Urothelium cell line (cell line): ENCODE measurements around the gene ITGB7.

Experiments used
- DNase-seq: peaks from one replicate; pipeline ENCODE4 v3.0.0; 2011; ENCODE audit warnings: low spot score, mixed read lengths
- FAIRE-seq: peaks from 2 replicates; lab custom pipeline; 2011; peaks lifted over from hg19 to GRCh38; lab: Jason Lieb, UNC

Gene ITGB7

DNA sequence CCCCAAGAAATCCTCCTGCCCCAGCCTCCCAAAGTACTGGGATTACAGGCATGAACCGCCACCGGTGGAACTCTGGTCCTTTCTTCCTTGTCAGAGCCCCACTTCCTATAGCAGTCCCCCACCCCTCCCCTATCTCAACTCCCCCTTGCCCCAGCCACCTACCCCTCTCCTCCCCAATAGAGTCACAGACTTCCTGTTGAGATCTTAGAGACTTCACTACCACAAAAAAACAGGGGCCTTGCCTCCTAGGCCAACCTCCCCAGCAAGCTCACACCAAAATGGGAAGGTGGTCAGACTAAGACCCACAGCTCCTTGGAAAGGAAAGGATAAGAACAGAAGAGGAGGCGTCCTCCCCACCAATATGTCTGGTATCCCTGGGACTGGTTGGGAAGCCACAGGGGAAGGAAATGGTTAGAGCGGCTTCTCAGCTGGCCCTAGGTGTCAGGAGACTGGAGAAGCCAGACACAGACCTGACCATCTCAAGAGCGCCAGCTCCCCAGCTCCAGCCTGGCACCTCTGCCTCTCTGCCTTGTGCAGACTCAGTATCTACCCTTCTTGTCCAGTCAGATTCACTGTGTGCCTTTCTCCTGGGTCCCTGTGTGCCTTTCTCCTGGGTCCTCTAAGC, 8.5 kb downstream of the ITGB7 start:
- DNase-seq (no peak), FAIRE-seq (no peak)

DNA sequence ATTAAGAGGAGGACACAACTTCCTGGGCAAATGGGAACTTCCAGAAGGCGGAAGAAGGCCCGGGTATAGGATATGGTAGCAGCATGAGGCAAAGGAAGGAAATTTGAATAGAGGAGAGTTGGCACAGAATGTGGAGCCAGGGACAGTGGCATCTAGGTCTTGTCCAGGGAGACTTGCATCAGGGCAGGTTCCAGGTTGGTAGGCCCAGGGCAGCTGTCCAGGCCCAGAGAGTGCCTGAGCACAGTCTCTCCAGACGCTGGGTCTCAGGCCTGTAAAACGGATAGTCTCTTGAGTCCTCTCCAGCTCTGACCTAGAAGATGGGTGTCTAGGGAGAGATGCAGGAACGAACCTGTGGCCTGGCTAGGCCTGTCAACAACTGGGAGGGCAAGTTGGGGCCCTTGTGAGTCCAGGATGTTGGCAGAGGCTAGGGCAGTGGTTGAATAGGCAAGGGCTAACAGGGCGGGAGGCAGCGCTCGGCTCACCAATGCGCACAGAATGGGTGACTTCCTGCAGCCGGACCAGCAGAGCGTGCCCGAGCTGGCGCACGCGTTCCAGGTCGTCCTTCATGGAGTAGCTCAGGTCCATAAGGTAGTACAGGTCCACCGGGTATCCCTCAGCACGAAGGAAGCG, 9.9 kb downstream of the ITGB7 start:
- DNase-seq (no peak), FAIRE-seq (no peak)

GRCh38 chr12:53196486-53196885, 10.6 kb downstream of the ITGB7 start:
- DNase-seq (no peak), FAIRE-seq (no peak)

GRCh38 chr12:53195516-53196420, 11.3 kb downstream of the ITGB7 start:
- DNase-seq, result no peak

GRCh38 chr12:53194973-53195372, 12.1 kb downstream of the ITGB7 start:
- no peak for DNase-seq

More at GRCh38 chr12:53195516-53196420, 11.3 kb downstream of the ITGB7 start:
- no peak for FAIRE-seq

DNA sequence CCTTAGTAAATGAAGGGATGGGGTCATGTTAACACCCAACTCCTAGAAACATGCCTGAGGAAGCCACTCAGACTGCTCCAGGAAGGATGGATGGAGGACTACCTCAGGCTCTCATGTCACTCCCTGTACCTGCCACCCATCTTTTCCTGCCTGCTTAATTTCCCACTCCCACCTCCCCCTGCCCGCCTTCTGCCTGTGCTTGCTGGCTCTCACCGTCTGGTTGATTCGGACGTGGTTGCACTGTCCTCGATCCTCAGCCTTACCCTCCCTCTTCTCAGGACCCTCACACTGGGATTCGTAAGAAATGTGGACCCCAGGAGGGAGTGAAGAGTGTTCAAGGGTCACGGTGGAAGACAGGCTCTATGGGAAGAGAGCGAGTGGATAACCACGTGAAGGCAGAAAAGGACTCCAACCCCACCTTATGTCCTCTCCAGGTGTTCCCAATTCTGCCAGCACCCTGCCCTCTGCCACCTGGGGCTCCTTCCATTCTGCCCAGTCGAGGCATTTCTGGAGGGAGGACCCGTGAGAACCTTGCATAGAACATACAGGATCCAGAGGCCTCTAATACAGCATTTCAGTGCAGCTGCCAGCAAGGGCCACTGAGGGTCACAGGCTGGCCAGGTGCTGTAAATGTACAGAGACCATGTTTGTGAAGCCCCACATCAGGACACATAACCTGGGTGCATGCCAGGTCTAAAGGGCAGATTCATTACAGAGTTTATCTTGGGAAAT, 12.9 kb downstream of the ITGB7 start:
- DNase-seq, result no peak
- FAIRE-seq, result peak; percentile 59

More at GRCh38 chr12:53194973-53195372, 12.1 kb downstream of the ITGB7 start:
- no peak for FAIRE-seq

DNA sequence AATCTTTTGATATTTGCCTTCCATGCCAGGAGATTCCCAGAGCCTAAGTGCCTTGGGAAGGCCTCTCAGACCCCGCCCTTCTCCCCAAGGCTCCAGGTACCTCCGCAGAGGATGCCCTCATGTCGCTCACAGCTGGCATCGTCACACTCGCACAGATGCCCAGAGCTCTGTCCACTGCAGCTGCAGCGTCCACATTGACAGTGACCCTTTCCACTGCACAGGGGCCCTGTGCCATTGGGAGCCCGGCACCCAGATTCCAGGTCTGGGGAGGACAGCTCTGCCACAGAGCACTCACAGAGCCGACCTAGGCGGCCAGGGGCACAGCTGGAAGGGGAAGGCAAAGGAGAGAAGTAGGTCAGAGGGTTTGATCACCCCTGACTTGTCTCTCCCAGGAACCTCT, 14.0 kb downstream of the ITGB7 start:
- DNase-seq, result no peak
- no peak for FAIRE-seq

GRCh38 chr12:53192531-53193021, 14.5 kb downstream of the ITGB7 start:
- no peak for DNase-seq
- no peak for FAIRE-seq

- FAIRE-seq, result no peak
- DNase-seq, result no peak
These were observed 15.0 kb downstream of the ITGB7 start for GRCh38 chr12:53191885-53192530.

DNA sequence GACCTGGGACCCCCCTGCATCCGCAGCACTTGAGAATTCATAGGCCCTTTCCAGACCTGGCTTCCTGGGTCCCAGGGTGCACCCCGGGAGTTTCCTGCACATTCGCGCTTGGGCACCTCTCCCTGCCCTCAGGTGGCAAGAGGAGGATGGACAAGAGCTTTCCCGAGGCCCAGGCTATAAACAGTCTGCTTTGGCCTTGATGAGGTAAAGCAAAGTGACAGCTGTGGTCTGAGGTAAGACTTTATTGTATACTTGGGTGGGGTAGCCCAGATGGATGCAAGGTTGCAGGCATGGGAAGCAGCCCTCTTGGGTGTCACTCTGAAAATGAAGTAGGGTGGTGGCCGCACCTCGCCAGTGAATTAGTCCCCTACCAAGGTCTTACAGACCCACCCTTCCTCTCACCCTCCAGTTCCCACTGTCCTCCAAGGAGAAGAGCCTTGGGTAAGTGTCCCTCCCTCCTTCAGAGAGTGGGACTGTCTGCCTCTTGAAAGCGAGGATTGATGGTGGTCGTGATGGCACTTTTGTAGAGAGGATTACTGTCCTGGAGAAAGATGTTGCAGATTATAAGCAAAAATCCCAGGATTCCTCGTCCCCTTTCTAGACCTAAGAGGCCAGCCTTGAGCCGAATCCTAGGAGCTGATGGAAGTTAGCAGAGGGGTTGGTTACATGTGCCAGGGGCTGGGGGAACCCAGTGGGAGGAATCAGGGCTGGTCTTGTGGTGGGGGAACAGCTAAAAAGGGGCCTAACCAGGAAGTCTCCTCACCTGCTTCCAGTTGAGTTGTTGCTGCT, 15.8 kb downstream of the ITGB7 start:
- FAIRE-seq (no peak), DNase-seq (no peak)

- no peak for FAIRE-seq
- DNase-seq, result peak; percentile 60
These were observed 16.8 kb downstream of the ITGB7 start for GRCh38 chr12:53190108-53190729.

DNA sequence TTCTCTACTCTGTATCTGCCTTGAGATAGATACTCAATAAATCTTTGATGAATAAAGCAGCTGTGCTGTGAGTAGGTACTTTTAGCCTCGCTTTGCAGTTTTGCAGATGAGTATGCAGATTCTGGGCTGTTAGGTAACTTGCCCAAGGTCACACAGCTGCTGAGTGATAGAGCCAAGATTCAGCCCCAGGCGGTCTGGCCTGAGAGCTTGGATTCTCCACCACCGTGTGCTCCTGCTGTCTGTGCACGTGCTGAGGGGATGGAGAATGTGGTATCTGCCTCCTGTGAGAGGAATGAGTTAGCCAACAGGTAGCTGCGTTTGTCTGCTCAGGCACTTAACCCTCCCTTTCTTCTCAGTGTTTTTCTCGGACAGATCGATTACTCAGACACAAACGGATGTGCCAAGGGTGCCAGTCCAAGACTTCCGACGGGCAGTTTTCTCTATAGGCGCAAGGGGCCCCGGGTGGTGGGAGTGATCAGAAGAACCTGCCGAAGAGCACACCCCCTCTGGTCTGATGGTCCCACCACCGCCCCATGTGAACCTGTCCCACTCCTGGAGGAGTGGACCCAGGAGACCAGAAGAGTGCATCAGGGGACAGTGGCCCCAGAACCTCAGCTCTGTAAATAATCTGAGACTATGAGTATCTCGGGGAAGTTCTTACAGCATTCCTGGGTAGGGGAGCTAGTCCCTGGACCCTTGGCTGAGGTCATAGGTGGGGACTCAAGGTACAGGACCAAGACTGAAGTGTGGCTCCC, 19.7 kb downstream of the ITGB7 start:
- DNase-seq (no peak), FAIRE-seq (no peak)

GRCh38 chr12:53186745-53187144, 20.3 kb downstream of the ITGB7 start:
- FAIRE-seq, result no peak
- DNase-seq, result no peak

GRCh38 chr12:53185582-53186153, 21.4 kb downstream of the ITGB7 start:
- no peak for DNase-seq
- no peak for FAIRE-seq

- DNase-seq (no peak), FAIRE-seq (no peak)
These were observed 22.2 kb downstream of the ITGB7 start for GRCh38 chr12:53184828-53185227.

GRCh38 chr12:53182903-53183302, 24.1 kb downstream of the ITGB7 start:
- FAIRE-seq (no peak), DNase-seq (no peak)

- DNase-seq, result no peak
- no peak for FAIRE-seq
These were observed 25.1 kb downstream of the ITGB7 start for GRCh38 chr12:53181935-53182334.
